T-helper 9 cell (primary cell): ENCODE measurements around the gene COASY.
"Not testable (repeated sequence)": the region's sequence is repeated elsewhere in the genome, so short reads cannot be mapped to it uniquely, and the experiment has no call there.

Experiments
- DNase-seq: peaks from one replicate; pipeline ENCODE4 v3.0.0-alpha.2; 2020

The COASY gene

DNA sequence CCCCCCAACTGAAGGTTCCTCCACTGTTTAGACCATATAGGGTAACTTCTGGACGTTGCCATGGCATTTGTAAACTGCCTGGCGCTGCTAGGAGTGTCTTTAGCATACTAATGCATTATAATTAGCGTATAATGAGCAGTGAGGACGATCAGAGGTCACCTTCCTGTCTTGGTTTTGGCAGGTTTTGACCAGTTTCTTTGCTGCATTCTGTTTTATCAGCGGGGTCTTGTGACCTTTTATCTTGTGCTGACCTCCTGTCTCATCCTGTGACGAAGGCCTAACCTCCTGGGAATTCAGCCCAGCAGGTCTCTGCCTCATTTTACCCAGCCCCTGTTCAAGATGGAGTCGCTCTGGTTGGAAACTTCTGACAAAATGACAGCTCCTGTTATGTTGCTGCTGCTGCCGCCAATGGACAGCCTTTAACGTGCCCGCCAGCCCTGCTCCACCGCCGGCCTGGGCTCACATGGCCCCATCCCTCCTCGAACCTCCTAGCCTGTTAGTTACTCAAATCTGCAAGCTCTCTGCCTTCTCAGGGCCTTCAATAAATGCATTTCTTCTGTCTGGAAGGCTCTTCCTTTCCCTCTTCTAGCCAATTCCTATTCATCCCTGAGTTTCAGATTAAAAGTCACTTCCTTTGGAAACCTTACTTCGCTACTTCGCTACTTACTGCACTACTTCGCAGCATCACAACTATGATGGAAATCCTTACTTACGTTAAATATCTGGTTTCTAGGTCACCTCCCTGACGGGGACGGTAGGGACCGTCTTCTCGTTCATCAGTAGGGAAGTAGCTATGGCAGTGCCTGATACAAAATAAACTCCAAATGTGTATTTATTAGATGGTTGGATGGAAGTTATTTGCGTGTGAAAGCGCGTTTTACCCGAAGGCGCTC, 26.5 kb upstream of the COASY start:
- no peak for DNase-seq

DNA sequence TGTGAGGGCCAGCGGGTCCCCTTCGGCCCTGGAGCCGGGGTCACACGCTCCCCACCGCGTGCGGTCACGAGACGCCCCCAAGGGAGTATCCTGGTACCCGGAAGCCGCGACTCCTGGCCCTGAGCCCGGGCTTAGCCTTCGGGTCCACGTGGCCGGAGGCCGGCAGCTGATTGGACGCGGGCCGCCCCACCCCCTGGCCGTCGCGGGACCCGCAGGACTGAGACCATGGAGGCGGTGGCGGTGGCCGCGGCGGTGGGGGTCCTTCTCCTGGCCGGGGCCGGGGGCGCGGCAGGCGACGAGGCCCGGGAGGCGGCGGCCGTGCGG, 25.9 kb upstream of the COASY start, which contains the start of gene NAGLU:
Gene NAGLU (plus strand): TSS at position 194 of the 324 bp plus-strand sequence. CDS start 32 bp downstream, at position 226.
- DNase-seq = peak; percentile 67

DNA sequence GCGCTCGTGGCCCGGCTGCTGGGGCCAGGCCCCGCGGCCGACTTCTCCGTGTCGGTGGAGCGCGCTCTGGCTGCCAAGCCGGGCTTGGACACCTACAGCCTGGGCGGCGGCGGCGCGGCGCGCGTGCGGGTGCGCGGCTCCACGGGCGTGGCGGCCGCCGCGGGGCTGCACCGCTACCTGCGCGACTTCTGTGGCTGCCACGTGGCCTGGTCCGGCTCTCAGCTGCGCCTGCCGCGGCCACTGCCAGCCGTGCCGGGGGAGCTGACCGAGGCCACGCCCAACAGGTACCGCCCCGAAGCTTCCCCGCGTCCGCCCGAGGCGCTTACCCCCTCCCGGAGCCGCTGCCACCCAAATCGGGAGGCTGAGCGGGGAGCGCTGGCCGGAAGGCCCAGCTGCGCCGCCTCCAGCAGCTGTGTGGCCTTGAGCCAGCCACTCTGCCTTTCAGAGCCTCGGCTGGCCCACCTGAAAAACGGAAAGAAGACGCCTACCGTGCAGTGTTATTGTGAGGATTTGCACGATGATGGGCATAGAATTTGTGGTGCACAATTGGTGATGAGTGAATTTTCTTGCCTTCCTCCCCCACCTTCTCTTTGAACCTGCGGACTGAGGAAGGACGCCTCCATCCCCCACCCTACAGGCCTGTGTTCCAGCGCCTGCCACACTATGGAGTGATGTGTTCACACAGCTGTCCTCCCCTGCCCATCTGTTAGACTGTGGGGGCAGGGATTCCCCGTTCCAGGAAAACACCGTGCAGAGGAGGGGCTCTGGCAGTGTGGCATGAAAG, 25.4 kb upstream of the COASY start:
- DNase-seq = peak; percentile 53

DNA sequence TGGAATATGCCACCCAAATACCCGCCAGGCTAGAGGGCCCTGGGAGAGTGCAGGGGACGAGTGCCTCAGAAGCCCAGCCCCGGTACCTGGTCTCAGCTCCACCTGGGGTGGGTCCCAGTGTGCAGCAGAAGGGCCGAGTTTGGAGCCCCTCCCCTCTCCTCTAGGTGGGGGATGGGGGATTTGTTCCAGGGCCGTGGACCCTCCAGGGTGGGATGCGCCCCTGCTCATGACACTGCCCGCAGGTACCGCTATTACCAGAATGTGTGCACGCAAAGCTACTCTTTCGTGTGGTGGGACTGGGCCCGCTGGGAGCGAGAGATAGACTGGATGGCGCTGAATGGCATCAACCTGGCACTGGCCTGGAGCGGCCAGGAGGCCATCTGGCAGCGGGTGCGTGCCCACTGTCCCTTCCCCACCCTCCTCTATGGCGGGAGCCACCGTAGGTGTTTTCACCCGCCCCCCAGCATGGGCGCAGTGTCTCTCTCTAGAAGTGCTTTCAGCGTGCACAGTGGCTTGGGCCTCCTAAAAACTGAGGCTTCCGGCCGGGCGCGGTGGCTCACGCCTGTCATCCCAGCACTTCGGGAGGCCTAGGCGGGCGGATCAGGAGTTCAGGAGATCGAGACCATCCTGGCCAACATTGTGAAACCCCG, 24.7 kb upstream of the COASY start:
- no peak for DNase-seq

DNA sequence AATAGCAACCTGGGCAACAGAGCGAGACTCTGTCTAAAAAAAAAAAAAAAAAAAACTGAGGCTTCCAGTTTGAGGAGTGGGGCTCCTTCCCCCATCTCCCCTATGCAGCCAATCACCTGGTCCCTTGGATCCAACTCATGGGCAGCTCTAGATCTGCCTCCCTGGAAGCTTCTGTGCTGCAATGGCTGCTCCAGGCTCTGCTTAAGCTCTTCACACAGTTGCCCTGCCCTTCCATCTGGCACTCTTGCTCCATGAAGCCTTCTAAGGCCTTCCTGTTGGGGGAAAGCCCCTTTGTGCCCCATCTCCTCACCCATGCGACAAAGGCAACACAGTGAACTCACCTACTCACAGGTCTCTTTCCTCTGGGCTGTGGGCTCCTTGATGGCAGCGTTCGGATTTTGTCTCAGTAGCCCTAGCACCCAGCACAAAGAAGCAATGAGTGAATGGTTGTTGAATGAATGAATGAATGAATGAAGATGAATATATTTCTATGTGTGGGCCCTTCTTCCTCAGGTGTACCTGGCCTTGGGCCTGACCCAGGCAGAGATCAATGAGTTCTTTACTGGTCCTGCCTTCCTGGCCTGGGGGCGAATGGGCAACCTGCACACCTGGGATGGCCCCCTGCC, 24.0 kb upstream of the COASY start:
- DNase-seq = no peak

DNA sequence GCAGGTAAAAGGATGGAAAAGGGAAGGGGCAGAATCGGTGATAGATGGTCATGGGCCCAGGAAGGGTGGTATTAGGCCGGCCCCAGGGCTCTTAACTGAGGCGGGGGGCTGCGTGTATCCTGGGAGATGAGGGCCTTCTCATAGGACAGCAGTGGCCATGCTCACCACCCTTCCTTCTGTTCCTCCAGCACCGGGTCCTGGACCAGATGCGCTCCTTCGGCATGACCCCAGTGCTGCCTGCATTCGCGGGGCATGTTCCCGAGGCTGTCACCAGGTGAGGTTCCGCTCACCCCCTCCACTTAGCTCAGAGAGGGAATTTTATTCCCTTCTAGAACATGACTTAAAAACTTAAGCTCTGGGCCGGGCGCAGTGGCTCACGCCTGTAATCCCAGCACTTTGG, 23.5 kb upstream of the COASY start:
- no peak for DNase-seq

DNA sequence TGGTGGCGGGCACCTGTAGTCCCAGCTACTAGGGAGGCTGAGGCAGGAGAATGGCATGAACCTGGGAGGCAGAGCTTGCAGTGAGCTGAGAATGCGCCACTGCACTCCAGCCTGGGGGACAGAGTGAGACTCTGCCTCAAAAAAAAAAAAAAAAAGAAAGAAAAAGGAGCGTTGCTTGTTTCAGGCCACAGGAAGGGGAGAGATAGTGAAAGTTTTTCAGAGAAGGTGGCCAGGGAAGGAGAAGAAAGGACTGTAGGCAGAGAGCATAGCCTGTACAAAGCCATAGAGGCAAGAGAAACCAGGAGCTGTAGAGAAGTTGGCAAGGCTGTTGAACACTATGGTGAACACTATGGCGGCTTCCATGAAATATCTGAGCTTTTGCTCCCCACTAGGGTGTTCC, 21.4 kb upstream of the COASY start:
- DNase-seq = not testable (repeated sequence)

DNA sequence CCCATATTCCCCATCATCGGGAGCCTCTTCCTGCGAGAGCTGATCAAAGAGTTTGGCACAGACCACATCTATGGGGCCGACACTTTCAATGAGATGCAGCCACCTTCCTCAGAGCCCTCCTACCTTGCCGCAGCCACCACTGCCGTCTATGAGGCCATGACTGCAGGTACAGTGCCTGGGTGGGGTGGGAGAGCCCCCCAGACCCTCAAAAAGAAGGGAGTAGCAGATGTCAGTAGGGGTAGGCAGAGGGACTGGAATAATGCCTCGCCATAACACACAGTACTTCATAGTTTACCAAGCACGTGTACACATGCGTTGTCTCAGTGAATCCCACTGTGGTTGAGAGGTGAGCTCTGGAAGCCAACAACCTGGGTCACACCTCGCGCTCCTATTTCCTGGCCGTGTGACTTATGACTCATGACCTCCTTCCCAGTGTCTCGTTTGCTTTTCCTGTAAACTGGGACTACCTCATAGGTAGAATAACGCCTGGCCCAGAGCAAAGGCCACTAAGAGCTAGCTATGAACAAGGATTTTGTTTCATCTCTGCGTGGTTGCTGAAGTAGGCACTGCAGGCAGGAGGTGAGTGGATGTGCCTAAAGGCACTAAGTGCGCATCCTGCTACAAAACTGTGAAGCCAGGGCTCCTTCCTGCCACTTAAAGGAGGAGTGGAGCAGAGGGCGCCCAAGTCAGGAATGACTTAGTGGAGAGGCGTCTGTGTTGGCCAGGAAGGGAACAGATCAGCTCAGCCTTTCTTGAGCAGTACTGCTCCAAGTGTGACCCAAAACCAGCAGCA, 20.7 kb upstream of the COASY start:
- no peak for DNase-seq

DNA sequence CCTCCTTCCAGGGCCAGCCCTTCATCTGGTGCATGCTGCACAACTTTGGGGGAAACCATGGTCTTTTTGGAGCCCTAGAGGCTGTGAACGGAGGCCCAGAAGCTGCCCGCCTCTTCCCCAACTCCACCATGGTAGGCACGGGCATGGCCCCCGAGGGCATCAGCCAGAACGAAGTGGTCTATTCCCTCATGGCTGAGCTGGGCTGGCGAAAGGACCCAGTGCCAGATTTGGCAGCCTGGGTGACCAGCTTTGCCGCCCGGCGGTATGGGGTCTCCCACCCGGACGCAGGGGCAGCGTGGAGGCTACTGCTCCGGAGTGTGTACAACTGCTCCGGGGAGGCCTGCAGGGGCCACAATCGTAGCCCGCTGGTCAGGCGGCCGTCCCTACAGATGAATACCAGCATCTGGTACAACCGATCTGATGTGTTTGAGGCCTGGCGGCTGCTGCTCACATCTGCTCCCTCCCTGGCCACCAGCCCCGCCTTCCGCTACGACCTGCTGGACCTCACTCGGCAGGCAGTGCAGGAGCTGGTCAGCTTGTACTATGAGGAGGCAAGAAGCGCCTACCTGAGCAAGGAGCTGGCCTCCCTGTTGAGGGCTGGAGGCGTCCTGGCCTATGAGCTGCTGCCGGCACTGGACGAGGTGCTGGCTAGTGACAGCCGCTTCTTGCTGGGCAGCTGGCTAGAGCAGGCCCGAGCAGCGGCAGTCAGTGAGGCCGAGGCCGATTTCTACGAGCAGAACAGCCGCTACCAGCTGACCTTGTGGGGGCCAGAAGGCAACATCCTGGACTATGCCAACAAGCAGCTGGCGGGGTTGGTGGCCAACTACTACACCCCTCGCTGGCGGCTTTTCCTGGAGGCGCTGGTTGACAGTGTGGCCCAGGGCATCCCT, 18.5 kb upstream of the COASY start:
- no peak for DNase-seq

DNA sequence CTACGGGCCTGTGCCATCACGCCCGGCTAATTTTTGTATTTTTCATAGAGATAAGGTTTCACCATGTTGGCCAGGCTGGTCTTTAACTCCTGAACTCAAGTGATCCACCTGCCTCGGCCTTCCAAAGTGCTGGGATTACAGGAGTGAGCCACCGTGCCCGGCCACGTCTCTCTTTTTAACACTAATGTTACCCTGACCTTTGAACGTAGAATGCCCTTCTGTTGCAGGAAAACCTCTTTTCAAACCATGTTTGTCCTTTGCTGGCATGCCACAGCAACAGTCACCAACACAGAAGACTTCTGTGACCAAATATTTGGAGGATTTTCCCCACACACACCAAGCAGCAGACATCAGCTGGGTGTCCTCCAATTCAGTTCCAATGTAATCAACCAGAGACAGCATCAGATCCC, 17.1 kb upstream of the COASY start:
- DNase-seq = no peak

DNA sequence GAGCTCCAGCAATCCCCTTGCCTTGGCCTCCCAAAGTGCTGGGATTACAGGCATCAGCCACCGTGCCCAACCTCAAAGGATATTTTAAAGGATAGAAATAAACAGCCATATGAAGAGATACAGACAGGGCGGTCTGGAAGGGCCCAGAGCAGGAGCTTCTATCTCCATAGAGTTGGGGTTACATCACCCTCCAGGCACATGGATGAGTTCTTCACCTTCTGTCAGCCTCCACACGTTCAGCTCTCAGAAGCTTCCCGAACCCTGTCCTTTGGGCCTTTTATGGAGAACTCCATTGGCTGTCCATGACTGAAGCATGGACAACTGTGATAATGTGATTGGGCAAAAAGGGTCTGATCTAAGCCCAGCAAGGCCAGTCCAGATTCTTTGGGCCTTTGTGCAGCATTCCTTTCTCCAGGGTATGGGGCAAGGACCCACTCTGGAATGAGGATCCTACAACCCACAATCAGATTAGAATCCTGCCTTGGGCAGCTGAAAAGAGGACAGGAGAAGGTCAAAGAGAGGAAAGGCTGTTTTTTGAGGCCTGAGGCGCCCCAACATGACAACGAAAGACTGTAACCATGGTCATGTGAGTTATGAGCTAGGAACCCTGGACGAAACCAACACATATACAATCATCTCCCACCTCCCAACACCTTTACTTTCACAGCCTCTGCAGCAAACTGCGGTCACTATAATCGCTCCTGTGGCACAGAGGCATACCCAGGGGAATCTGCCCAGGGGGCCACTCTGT, 16.0 kb upstream of the COASY start:
- not testable (repeated sequence) for DNase-seq

DNA sequence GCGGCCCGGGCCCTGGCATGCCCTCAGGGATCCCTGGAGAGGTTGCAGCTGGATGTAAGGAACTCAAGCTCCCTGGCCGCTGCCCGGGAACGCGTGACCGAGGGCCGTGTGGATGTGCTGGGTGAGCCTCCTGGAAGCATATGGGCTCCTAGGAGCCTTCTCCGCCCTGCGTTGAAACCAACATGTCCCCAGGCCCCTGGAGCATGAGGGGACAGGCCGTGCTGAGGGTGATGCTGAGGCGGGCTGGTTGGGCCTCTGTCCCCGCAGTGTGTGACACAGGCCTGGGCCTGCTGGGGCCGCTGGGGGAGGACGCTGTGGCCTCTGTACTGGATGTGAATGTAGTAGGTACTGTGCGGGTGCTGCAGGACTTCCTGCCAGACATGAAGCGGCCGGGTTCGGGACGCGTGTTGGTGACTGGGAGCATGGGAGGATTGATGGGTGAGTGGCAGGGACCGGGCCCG, 14.9 kb upstream of the COASY start:
- no peak for DNase-seq

DNA sequence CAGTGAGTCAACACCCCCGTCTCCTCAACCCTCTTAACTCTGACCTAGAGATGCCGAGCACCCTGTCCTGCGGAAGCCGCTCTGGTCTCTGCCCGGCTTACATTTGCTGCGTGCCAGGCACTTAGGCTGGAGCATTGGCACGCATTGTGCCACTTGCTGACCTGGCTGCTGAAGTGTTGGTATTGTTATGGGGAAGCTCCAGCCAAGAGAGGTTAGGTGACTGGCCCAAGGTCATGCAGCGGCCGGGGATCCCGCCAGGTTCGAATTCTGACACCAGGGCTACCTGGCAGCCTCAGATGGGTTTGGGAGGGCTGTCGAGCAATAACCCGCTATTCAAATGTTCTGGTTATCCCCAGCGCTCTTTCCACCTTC, 14.3 kb upstream of the COASY start:
- DNase-seq = no peak

DNA sequence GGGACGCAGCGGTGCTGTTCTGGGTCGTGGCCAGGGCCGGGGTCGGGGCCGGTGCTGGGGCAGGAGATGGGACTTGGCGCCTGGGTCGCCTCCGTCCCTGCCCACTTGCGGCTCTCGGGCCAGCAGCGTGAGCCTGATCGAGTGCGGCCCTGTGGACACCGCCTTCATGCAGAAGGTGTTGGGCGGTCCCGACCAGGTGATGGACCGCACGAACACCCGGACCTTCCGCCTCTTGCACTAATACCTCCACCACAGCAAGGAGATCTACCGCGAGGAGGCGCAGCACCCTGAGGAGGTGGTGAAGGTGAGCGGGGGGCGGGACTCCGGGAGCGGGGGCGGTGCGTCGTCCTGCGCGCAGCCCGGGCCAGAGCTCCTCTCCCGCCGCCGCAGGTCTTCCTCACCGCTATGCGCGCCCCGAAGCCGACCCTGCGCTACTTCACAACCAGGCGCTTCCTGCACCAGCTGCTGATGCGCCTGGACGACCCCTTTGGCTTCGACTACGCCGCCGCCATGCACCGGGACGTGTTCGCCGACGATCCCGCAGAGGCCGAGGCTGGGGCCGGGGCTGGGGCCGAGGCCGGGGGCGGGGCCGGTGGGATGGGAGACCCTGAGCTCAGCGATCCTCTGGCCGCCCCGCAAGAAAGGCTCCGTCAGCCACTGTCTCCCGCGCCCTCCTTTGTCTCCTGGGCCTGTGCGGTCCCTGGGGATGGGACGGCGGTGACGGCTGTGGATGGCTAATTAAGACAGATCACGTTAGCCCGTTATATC, 13.7 kb upstream of the COASY start:
- peak; percentile 70 for DNase-seq

DNA sequence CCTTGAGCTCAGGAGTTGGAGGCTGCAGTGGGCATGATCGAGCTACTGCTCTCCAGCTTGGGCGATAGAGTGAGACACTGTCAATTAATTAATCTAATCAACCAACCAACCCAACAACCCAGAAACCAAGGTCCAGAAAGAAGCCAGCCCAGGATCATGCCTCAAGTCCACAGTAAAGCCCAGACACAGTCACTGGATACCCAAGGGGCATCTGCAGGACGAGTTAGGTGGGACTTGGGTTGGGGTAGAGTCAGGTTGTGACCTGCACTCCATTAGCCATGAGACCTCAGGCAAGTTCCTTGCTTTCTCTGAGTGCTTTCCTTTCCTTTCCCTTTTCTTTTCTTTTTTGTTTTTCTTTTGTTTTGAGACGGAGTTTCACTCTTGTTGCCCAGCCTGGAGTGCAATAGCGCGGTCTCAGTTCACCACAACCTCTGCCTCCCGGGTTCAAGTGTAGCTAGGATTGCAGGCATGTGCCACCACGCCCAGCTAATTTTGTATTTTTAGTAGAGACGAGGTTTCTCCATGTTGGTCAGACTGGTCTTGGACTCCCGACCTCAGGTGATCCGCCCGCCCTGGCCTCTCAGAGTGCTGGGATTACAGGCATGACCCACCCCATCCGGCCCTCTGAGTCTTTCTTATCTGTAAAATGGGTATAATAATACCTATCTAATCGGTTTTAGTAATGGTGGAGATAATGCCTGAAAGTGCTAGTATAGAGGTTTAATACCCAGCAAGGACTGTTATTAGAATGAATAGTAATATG, 12.8 kb upstream of the COASY start:
- DNase-seq = no peak

DNA sequence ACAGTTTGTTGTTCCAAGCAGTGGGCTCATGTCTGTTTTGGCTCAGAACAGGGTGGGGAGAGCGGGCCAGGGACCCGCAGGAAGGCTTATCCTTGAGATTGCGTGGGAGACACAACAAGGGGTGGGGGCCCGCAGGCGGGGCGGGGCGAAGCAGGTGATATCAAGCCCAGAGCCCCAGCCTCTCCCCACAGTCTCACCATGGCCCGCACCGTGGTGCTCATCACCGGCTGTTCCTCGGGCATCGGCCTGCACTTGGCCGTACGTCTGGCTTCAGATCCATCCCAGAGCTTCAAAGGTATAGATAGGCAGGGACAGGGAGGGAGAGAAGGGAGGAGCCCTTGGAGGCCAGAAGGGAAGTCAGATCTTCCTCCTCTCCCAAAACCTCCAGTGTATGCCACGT, 9.2 kb upstream of the COASY start, which contains the start of gene HSD17B1:
Gene HSD17B1 (plus strand): TSS at position 188 of the 400 bp plus-strand sequence. CDS start 11 bp downstream, at position 199.
- not testable (repeated sequence) for DNase-seq

DNA sequence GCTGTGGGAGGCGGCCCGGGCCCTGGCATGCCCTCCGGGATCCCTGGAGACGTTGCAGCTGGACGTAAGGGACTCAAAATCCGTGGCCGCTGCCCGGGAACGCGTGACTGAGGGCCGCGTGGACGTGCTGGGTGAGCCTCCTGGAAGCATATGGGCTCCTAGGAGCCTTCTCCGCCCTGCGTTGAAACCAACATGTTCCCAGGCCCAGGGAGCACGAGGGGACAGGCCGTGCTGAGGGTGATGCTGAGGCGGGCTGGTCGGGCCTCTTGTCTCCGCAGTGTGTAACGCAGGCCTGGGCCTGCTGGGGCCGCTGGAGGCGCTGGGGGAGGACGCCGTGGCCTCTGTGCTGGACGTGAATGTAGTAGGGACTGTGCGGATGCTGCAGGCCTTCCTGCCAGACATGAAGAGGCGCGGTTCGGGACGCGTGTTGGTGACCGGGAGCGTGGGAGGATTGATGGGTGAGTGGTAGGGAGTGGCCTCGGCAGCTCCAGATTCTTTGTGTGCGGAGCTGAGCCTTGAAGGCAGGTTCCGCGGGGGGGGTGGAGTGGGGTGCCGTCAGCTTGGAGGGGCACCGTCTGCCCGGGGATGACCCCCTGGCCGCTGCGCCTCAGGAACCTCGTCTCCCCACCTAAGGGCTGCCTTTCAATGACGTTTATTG, 8.7 kb upstream of the COASY start:
- no peak for DNase-seq

DNA sequence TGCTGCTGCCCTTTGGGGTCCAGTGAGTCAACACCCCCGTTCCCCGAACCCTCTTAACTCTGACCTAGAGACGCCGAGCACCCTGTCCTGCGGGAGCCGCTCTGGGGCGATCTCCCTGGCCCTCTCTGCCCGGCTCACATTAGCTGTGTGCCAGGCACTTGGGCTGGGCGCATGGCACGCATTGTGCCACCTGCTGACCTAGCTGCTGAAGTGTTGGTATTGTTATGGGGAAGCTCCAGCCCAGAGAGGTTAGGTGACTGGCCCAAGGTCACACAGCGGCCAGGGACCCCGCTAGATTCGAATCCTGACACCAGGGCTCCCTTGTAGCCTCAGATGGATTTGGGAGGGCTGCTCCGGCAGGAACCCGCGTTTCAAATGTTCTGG, 8.1 kb upstream of the COASY start:
- no peak for DNase-seq
